ENCODE measurements around the gene LIMD2. TPM values are rescaled to one million over a fixed set of nuclear protein-coding genes. Genes with fewer than 3 reads are reported as not detected.

Gene LIMD2
- total and polyA plus RNA-seq, 2 donors (not counting 1 experiment from before 2014, with no cell fraction given), result 2.9 to 3.1 TPM

GRCh38 chr17:63659850-63660249, 40.1 kb downstream of the LIMD2 start:
- DNase-seq (ENCODE audit: low read depth in 2 of 2), result no peak
- Histone ChIP-seq H2AFZ (ENCODE audit: low read length) (no peak overlapping the region), H3K27me3 (ENCODE audit: control insufficient read depth, insufficient read depth, low read length) (no peaks in the 10 kb centered on the region), H3K36me3 (ENCODE audit: control insufficient read depth, insufficient read depth, low read length) (no peaks in the 10 kb centered on the region), H3K79me2 (ENCODE audit: control insufficient read depth, insufficient read depth, low read length) (no peaks in the 10 kb centered on the region), H4K20me1 (ENCODE audit: control insufficient read depth, extremely low read depth, insufficient read depth, low read length) (no peaks in the 10 kb centered on the region), H3K27ac (ENCODE audit: insufficient read depth, low read length) (no peak overlapping the region), H3K9me3 (ENCODE audit: control insufficient read depth, insufficient read depth, low read depth, low read length) (no peaks in the 10 kb centered on the region), H3K4me2 (ENCODE audit: extremely low read depth, insufficient read depth, low read length) (no peak overlapping the region), H3K4me1 (ENCODE audit: control insufficient read depth, extremely low read depth, insufficient read depth, low read length) (no peaks in the 10 kb centered on the region), H3K9ac (ENCODE audit: insufficient read depth, low read length) (no peak overlapping the region), H3K4me3 (replicated peaks in 1 of 4; ENCODE audit: control extremely low read depth in 1 of 4, insufficient read depth in 1 of 4, low read depth in 3 of 4, low read length in 4 of 4) (no peak overlapping the region)
- no peak for TF ChIP-seq CTCF (conservative IDR thresholded peaks at IDR 0.05 in 1 of 2, IDR thresholded peaks at IDR 0.05 in 1 of 2; ENCODE audit: low read depth in 1 of 2, low read length in 2 of 2)
- TF ChIP-seq EZH2 (IDR thresholded peaks at IDR 0.05; ENCODE audit: low read length, missing control alignments), result no peak

- Histone ChIP-seq H3K36me3 (ENCODE audit: control insufficient read depth, insufficient read depth, low read length) (no peaks in the 10 kb centered on the region), H3K4me1 (ENCODE audit: control insufficient read depth, extremely low read depth, insufficient read depth, low read length) (no peaks in the 10 kb centered on the region), H3K4me2 (ENCODE audit: extremely low read depth, insufficient read depth, low read length) (no peak overlapping the region), H3K4me3 (replicated peaks in 1 of 4; ENCODE audit: control extremely low read depth in 1 of 4, insufficient read depth in 1 of 4, low read depth in 3 of 4, low read length in 4 of 4) (no peak overlapping the region), H4K20me1 (ENCODE audit: control insufficient read depth, extremely low read depth, insufficient read depth, low read length) (no peaks in the 10 kb centered on the region), H2AFZ (ENCODE audit: low read length) (no peak overlapping the region), H3K9me3 (ENCODE audit: control insufficient read depth, insufficient read depth, low read depth, low read length) (no peaks in the 10 kb centered on the region), H3K9ac (ENCODE audit: insufficient read depth, low read length) (no peak overlapping the region), H3K27ac (ENCODE audit: insufficient read depth, low read length) (no peak overlapping the region), H3K79me2 (ENCODE audit: control insufficient read depth, insufficient read depth, low read length) (no peaks in the 10 kb centered on the region), H3K27me3 (ENCODE audit: control insufficient read depth, insufficient read depth, low read length) (no peaks in the 10 kb centered on the region)
- TF ChIP-seq EZH2 (IDR thresholded peaks at IDR 0.05; ENCODE audit: low read length, missing control alignments) (no peak), CTCF (conservative IDR thresholded peaks at IDR 0.05 in 1 of 2, IDR thresholded peaks at IDR 0.05 in 1 of 2; ENCODE audit: low read depth in 1 of 2, low read length in 2 of 2) (no peak)
- DNase-seq (ENCODE audit: low read depth in 2 of 2), result peak in 1 of 2 donors; percentile 12
Measured at GRCh38 chr17:63658366-63658765, 41.6 kb downstream of the LIMD2 start.

GRCh38 chr17:63657786-63658185, 42.1 kb downstream of the LIMD2 start:
- Histone ChIP-seq H3K79me2 (ENCODE audit: control insufficient read depth, insufficient read depth, low read length) (no peaks in the 10 kb centered on the region), H3K9ac (ENCODE audit: insufficient read depth, low read length) (no peak overlapping the region), H3K9me3 (ENCODE audit: control insufficient read depth, insufficient read depth, low read depth, low read length) (no peaks in the 10 kb centered on the region), H2AFZ (ENCODE audit: low read length) (no peak overlapping the region), H3K36me3 (ENCODE audit: control insufficient read depth, insufficient read depth, low read length) (no peaks in the 10 kb centered on the region), H3K4me3 (replicated peaks in 1 of 4; ENCODE audit: control extremely low read depth in 1 of 4, insufficient read depth in 1 of 4, low read depth in 3 of 4, low read length in 4 of 4) (no peak overlapping the region), H3K27ac (ENCODE audit: insufficient read depth, low read length) (no peak overlapping the region), H3K4me1 (ENCODE audit: control insufficient read depth, extremely low read depth, insufficient read depth, low read length) (no peaks in the 10 kb centered on the region), H4K20me1 (ENCODE audit: control insufficient read depth, extremely low read depth, insufficient read depth, low read length) (no peaks in the 10 kb centered on the region), H3K27me3 (ENCODE audit: control insufficient read depth, insufficient read depth, low read length) (no peaks in the 10 kb centered on the region), H3K4me2 (ENCODE audit: extremely low read depth, insufficient read depth, low read length) (no peak overlapping the region)
- no peak for DNase-seq (ENCODE audit: low read depth in 2 of 2)
- TF ChIP-seq CTCF (conservative IDR thresholded peaks at IDR 0.05 in 1 of 2, IDR thresholded peaks at IDR 0.05 in 1 of 2; ENCODE audit: low read depth in 1 of 2, low read length in 2 of 2), result no peak
- no peak for TF ChIP-seq EZH2 (IDR thresholded peaks at IDR 0.05; ENCODE audit: low read length, missing control alignments)

All from fibroblast of lung (primary cell).